Caco-2 (cell line): ENCODE data around the gene ADAMTSL1. TPM values are rescaled to one million over a fixed set of nuclear protein-coding genes. Genes with fewer than 3 reads are reported as not detected.

ENCODE experiments used
- BruUV-seq: library from RNA; stranded (reverse); fragments of 400-500 nt; replicated peaks from 2 replicates; lab custom pipeline; 2021; lab: Mats Ljungman, UMichigan
- CTCF ChIA-PET: fragments of 300-600 bp; sonication (Branson Sonifier 250); formaldehyde crosslinking; loops from one replicate; lab custom pipeline; 2022; ENCODE audit warnings: antibody characterized with exemption; lab: Charles Lee
- POLR2A ChIA-PET: fragments of 300-600 bp; sonication (Branson Sonifier 250); formaldehyde crosslinking; loops from one replicate; lab custom pipeline; 2022; ENCODE audit warnings: antibody characterized with exemption; lab: Charles Lee
- DNase-seq, 2 experiments: peaks; one replicate each; pipeline versions ENCODE4 v3.0.0 to v3.0.0-alpha.2; 2020 to 2022
- H3K27me3 ChIP-seq: replicated peaks from 2 replicates; pipeline ENCODE4 v1.6.0; 2011; ENCODE audit warnings: low read length; ENCODE audit not compliant: control insufficient read depth, insufficient read depth
- H3K36me3 ChIP-seq: 2 replicates; pipeline ENCODE4 v1.5.1; 2011; ENCODE audit warnings: low read length; ENCODE audit not compliant: control insufficient read depth, insufficient read depth
- H3K4me1 ChIP-seq: fragments of 250-450 bp; sonication (Bioruptor Pico); 2 replicates; pipeline ENCODE4 v1.5.1; 2020; ENCODE audit warnings: mild to moderate bottlenecking
- H3K4me3 ChIP-seq: 2 replicates; pipeline ENCODE4 v1.5.1; 2011; ENCODE audit warnings: low read depth, mild to moderate bottlenecking, control low read depth, low read length
- H3K9me3 ChIP-seq: fragments of 250-450 bp; sonication (Bioruptor Pico); 2 replicates; pipeline ENCODE4 v1.5.1; 2020; ENCODE audit warnings: mild to moderate bottlenecking, moderate library complexity
- H3K27ac Mint-ChIP-seq: one replicate; pipeline ENCODE4 v1.8.0; 2022; ENCODE audit warnings: mixed read lengths; ENCODE audit not compliant: unreplicated experiment
- H3K27me3 Mint-ChIP-seq: one replicate; pipeline ENCODE4 v1.8.0; 2022; ENCODE audit warnings: mixed read lengths; ENCODE audit not compliant: insufficient read depth, unreplicated experiment
- H3K36me3 Mint-ChIP-seq: one replicate; pipeline ENCODE4 v1.8.0; 2022; ENCODE audit warnings: mild to moderate bottlenecking, mixed read lengths; ENCODE audit not compliant: insufficient read depth, unreplicated experiment
- H3K4me1 Mint-ChIP-seq: one replicate; pipeline ENCODE4 v1.8.0; 2022; ENCODE audit warnings: low read depth, mixed read lengths; ENCODE audit not compliant: unreplicated experiment
- H3K4me3 Mint-ChIP-seq: one replicate; pipeline ENCODE4 v1.8.0; 2022; ENCODE audit warnings: mild to moderate bottlenecking, moderate library complexity, mixed read lengths; ENCODE audit not compliant: unreplicated experiment
- H3K9me3 Mint-ChIP-seq: one replicate; pipeline ENCODE4 v1.8.0; 2022; ENCODE audit warnings: mixed read lengths; ENCODE audit not compliant: unreplicated experiment
- CTCF ChIP-seq, 2 experiments: fragments of 200-600 bp in 1 of 2; IDR thresholded peaks; 1 replicate in 1 of 2; 2 replicates in 1 of 2; pipeline versions ENCODE4 v1.5.1 to v1.8.0; 2011 to 2022; ENCODE audit warnings: antibody characterized with exemption in 1 of 2, control low read depth in 1 of 2, inconsistent platforms in 1 of 2, low read depth in 1 of 2, low read length in 1 of 2, mild to moderate bottlenecking in 1 of 2, moderate library complexity in 1 of 2; ENCODE audit not compliant: insufficient read depth in 1 of 2, severe bottlenecking in 1 of 2, unreplicated experiment in 1 of 2
- intact Hi-C: fragments of 100-400 bp; cut with micrococcal nuclease; formaldehyde crosslinking; loops from one replicate; pipeline ENCODE4 v1.10.0; 2022; ENCODE audit not compliant: unreplicated experiment
- total RNA-seq: library from RNA; stranded (reverse); gene quantifications from 2 replicates; pipeline ENCODE4 v1.2.3, GENCODE V29; 2022

The ADAMTSL1 gene
- total RNA-seq, 1 experiment from 2014 or later, result not detected

DNA sequence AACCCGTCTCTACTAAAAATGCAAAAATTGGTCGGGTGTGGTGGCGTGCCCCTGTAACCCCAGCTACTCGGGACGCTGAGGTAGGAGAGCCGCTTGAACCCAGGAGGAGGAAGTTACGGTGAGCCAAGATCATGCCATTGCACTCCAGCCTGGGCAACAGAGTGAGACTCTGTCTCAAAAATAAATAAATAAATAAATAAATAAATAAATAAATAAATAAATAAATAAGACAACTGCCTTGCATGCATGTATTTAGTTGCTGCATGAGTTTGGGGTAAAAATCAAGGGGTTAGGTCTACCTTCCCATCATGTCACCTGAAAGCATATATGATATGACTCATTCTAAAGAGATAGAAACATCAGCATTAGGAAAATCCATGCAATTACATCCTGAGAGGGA lies 254.0 kb downstream of the ADAMTSL1 start:
- Mint-ChIP-seq H3K9me3 (no peaks in the 10 kb centered on the region), H3K4me1 (no peaks in the 10 kb centered on the region), H3K27ac (no peak overlapping the region), H3K27me3 (peaks cover 4% of the 10 kb centered on the region), H3K36me3 (no peaks in the 10 kb centered on the region), H3K4me3 (no peak overlapping the region)
- BruUV-seq, result no TSS peak
- Histone ChIP-seq H3K4me1 (no peaks in the 10 kb centered on the region), H3K9me3 (no peaks in the 10 kb centered on the region), H3K4me3 (no peak overlapping the region), H3K36me3 (no peaks in the 10 kb centered on the region), H3K27me3 (no peaks in the 10 kb centered on the region)
- CTCF ChIA-PET, result no interaction called here
- TF ChIP-seq CTCF (IDR thresholded peaks at IDR 0.05; ENCODE audit: insufficient read depth in 1 of 2, low read depth in 1 of 2, low read length in 1 of 2, severe bottlenecking in 1 of 2, unreplicated experiment in 1 of 2), result no peak
- intact Hi-C loops, result no loop called here
- no peak for DNase-seq
- POLR2A ChIA-PET, result no interaction called here

- intact Hi-C loops, result no loop called here
- no peaks in the 10 kb centered on the region for H3K27me3 ChIP-seq
- Mint-ChIP-seq H3K9me3 (no peaks in the 10 kb centered on the region), H3K27me3 (peaks cover 5% of the 10 kb centered on the region), H3K27ac (no peak overlapping the region), H3K36me3 (no peaks in the 10 kb centered on the region), H3K4me3 (no peak overlapping the region), H3K4me1 (no peaks in the 10 kb centered on the region)
- no TSS peak for BruUV-seq
- H3K4me3 ChIP-seq, result no peak overlapping the region
- no peak for DNase-seq
- no peaks in the 10 kb centered on the region for H3K36me3 ChIP-seq
- ChIA-PET POLR2A (no interaction called here), CTCF (no interaction called here)
- H3K4me1 ChIP-seq, result no peaks in the 10 kb centered on the region
- H3K9me3 ChIP-seq, result no peaks in the 10 kb centered on the region
- TF ChIP-seq CTCF (IDR thresholded peaks at IDR 0.05; ENCODE audit: insufficient read depth in 1 of 2, low read depth in 1 of 2, low read length in 1 of 2, severe bottlenecking in 1 of 2, unreplicated experiment in 1 of 2), result no peak
Measured at GRCh38 chr9:18728642-18729041, 254.7 kb downstream of the ADAMTSL1 start.

GRCh38 chr9:18730241-18730640 lies 256.3 kb downstream of the ADAMTSL1 start:
- Histone ChIP-seq H3K9me3 (no peaks in the 10 kb centered on the region), H3K27me3 (no peaks in the 10 kb centered on the region), H3K4me3 (no peak overlapping the region), H3K4me1 (no peaks in the 10 kb centered on the region), H3K36me3 (no peaks in the 10 kb centered on the region)
- Mint-ChIP-seq H3K4me1 (no peaks in the 10 kb centered on the region), H3K4me3 (no peak overlapping the region), H3K36me3 (no peaks in the 10 kb centered on the region), H3K9me3 (no peaks in the 10 kb centered on the region), H3K27me3 (peaks cover 3% of the 10 kb centered on the region), H3K27ac (no peak overlapping the region)
- TF ChIP-seq CTCF (IDR thresholded peaks at IDR 0.05; ENCODE audit: insufficient read depth in 1 of 2, low read depth in 1 of 2, low read length in 1 of 2, severe bottlenecking in 1 of 2, unreplicated experiment in 1 of 2), result no peak
- CTCF ChIA-PET, result no interaction called here
- intact Hi-C loops, result no loop called here
- DNase-seq, result no peak
- BruUV-seq, result no TSS peak
- POLR2A ChIA-PET, result no interaction called here
